ENCODE data around the gene EDEM1.

Gene EDEM1

GRCh38 chr3:5198986-5199731 is 11.7 kb downstream of the EDEM1 start:
- no peak for DNase-seq (ENCODE audit: low read depth, low spot score)

GRCh38 chr3:5201536-5201935 is 14.0 kb downstream of the EDEM1 start:
- no peak for DNase-seq (ENCODE audit: low read depth, low spot score)

- no peak for DNase-seq (ENCODE audit: low read depth, low spot score)
These were observed 14.7 kb downstream of the EDEM1 start for GRCh38 chr3:5202222-5202621.

GRCh38 chr3:5205165-5205941 is 17.8 kb downstream of the EDEM1 start:
- DNase-seq (ENCODE audit: low read depth, low spot score) = no peak

- no peak for DNase-seq (ENCODE audit: low read depth, low spot score)
These were observed 23.4 kb downstream of the EDEM1 start for GRCh38 chr3:5210926-5211325.

- peak; percentile 27 for DNase-seq (ENCODE audit: low read depth, low spot score)
These were observed 25.4 kb downstream of the EDEM1 start for GRCh38 chr3:5212628-5213573.

- peak; percentile 62 for DNase-seq (ENCODE audit: low read depth, low spot score)
These were observed 26.1 kb downstream of the EDEM1 start for GRCh38 chr3:5213574-5213966.

GRCh38 chr3:5214352-5214751 is 26.8 kb downstream of the EDEM1 start:
- DNase-seq (ENCODE audit: low read depth, low spot score) = no peak

- no peak for DNase-seq (ENCODE audit: low read depth, low spot score)
These were observed 30.5 kb downstream of the EDEM1 start for GRCh38 chr3:5217824-5218595.

GRCh38 chr3:5218815-5219214 is 31.3 kb downstream of the EDEM1 start:
- no peak for DNase-seq (ENCODE audit: low read depth, low spot score)

- DNase-seq (ENCODE audit: low read depth, low spot score) = no peak
These were observed 31.7 kb downstream of the EDEM1 start for GRCh38 chr3:5219216-5219615.

GRCh38 chr3:5220193-5220592 is 32.7 kb downstream of the EDEM1 start:
- DNase-seq (ENCODE audit: low read depth, low spot score) = no peak

- no peak for DNase-seq (ENCODE audit: low read depth, low spot score)
These were observed 33.3 kb downstream of the EDEM1 start for GRCh38 chr3:5220667-5221431.

GRCh38 chr3:5221701-5222100 is 34.2 kb downstream of the EDEM1 start:
- no peak for DNase-seq (ENCODE audit: low read depth, low spot score)

GRCh38 chr3:5222283-5223005 is 34.9 kb downstream of the EDEM1 start:
- no peak for DNase-seq (ENCODE audit: low read depth, low spot score)

- DNase-seq (ENCODE audit: low read depth, low spot score) = no peak
These were observed 39.3 kb downstream of the EDEM1 start for GRCh38 chr3:5226783-5227182.

- DNase-seq (ENCODE audit: low read depth, low spot score) = no peak
These were observed 40.3 kb downstream of the EDEM1 start for GRCh38 chr3:5227812-5228211.

- no peak for DNase-seq (ENCODE audit: low read depth, low spot score)
These were observed 41.9 kb downstream of the EDEM1 start for GRCh38 chr3:5229414-5229813.

- DNase-seq (ENCODE audit: low read depth, low spot score) = no peak
These were observed 43.6 kb downstream of the EDEM1 start for GRCh38 chr3:5231074-5231473.

- no peak for DNase-seq (ENCODE audit: low read depth, low spot score)
These were observed 44.0 kb downstream of the EDEM1 start for GRCh38 chr3:5231487-5231886.

Measured in ELF-1 (cell line).